ENCODE data around the gene STAP2. TPM values are rescaled to one million over a fixed set of nuclear protein-coding genes. Genes with fewer than 3 reads are reported as not detected.

The STAP2 gene
- total and polyA plus RNA-seq, 10 of the 15 experiments (the other 5 are each of a cell fraction or from before 2014, with no cell fraction given) = 0.84 to 22.4 (median 15.2) TPM

- TF ChIP-seq RAD21 (IDR thresholded peaks at IDR 0.05; ENCODE audit: insufficient read depth, low read depth, low read length) (no peak), SIN3A (IDR thresholded peaks at IDR 0.05; ENCODE audit: low read depth, low read length) (no peak), NR2C1 (IDR thresholded peaks at IDR 0.05) (no peak), KLF5 (IDR thresholded peaks at IDR 0.05; ENCODE audit: partially characterized antibody) (no peak), TBL1XR1 (IDR thresholded peaks at IDR 0.05; ENCODE audit: low read depth, low read length) (no peak), ZBED1 (IDR thresholded peaks at IDR 0.05; ENCODE audit: borderline replicate concordance) (no peak)
- TF ChIP-seq, protein P1, sequence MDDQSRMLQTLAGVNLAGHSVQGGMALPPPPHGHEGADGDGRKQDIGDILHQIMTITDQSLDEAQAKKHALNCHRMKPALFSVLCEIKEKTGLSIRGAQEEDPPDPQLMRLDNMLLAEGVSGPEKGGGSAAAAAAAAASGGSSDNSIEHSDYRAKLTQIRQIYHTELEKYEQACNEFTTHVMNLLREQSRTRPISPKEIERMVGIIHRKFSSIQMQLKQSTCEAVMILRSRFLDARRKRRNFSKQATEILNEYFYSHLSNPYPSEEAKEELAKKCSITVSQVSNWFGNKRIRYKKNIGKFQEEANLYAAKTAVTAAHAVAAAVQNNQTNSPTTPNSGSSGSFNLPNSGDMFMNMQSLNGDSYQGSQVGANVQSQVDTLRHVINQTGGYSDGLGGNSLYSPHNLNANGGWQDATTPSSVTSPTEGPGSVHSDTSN (IDR thresholded peaks at IDR 0.05; ENCODE audit: insufficient replicate concordance, low read depth, low read length) = no peak
These were observed 14.9 kb downstream of the STAP2 start (continued) for GRCh38 chr19:4323692-4324091.

- BruUV-seq (replicated peaks) = no TSS peak
- no peak overlapping the region for H3K4me3 ChIP-seq
- no peaks in the 10 kb centered on the region for H3K79me2 ChIP-seq (ENCODE audit: control insufficient read depth, insufficient read depth, low read length)
- CTCF ChIA-PET = interaction anchor here (0.8 to 1.6 kb wide), 3 partner anchors 9 to 53 kb away, joined by 3 to 5 read pairs (median 3); no protein-coding TSS in a partner anchor
- 72% methylated on average over 35 of the region's 37 CpGs for WGBS (ENCODE audit: insufficient coverage, insufficient replicate concordance, low lambda C conversion rate, missing lambda C conversion rate)
- H3K36me3 ChIP-seq (ENCODE audit: control insufficient read depth in 2 of 2, insufficient read depth in 2 of 2, low read length in 1 of 2) = no peaks in the 10 kb centered on the region
- DNase-seq (ENCODE audit: low read depth, low spot score) = no peak
- TF ChIP-seq, protein P2, sequence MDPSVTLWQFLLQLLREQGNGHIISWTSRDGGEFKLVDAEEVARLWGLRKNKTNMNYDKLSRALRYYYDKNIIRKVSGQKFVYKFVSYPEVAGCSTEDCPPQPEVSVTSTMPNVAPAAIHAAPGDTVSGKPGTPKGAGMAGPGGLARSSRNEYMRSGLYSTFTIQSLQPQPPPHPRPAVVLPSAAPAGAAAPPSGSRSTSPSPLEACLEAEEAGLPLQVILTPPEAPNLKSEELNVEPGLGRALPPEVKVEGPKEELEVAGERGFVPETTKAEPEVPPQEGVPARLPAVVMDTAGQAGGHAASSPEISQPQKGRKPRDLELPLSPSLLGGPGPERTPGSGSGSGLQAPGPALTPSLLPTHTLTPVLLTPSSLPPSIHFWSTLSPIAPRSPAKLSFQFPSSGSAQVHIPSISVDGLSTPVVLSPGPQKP (IDR thresholded peaks at IDR 0.05; ENCODE audit: low read depth, low read length) = no peak
- TF ChIP-seq FOXM1 (IDR thresholded peaks at IDR 0.05; ENCODE audit: low read depth, low read length) = no peak
- SMC1A ChIA-PET (ENCODE audit: uncharacterized antibody, unreplicated experiment) = no interaction called here
- peaks cover 8% of the 10 kb centered on the region; the same call in 1 of the 2 replicates for H3K4me1 ChIP-seq (ENCODE audit: control insufficient read depth, insufficient read depth, low read length)
- FAIRE-seq = no peak
- H3K27me3 ChIP-seq (replicated peaks in 1 of 2; ENCODE audit: control insufficient read depth in 2 of 2, insufficient read depth in 2 of 2, low read length in 1 of 2) = no peaks in the 10 kb centered on the region
- no peak overlapping the region for H3K9ac ChIP-seq (ENCODE audit: control insufficient read depth, insufficient read depth, low read length)
- ATAC-seq = no peak
- no peak overlapping the region for H2AFZ ChIP-seq (ENCODE audit: control insufficient read depth, low read depth, low read length)
- in situ Hi-C loops (cut with MboI) (no loop called here), intact Hi-C loops (cut with micrococcal nuclease; ENCODE audit: unreplicated experiment) (no loop called here)
- RAD21 ChIA-PET (ENCODE audit: unreplicated experiment) = no interaction called here
- POLR2A ChIA-PET = no interaction called here
- no peak overlapping the region for H3K27ac ChIP-seq (ENCODE audit: control insufficient read depth, insufficient read depth)
- H4K20me1 ChIP-seq (ENCODE audit: control insufficient read depth, insufficient read depth) = no peaks in the 10 kb centered on the region
- no peak overlapping the region for H3K4me2 ChIP-seq (ENCODE audit: control insufficient read depth, insufficient read depth)
- H3K9me3 ChIP-seq (replicated peaks; ENCODE audit: control insufficient read depth, insufficient read depth, low read length) = no peaks in the 10 kb centered on the region; the same call in 1 of the 3 replicates
These were observed 15.5 kb downstream of the STAP2 start for GRCh38 chr19:4322942-4323665.

All from GM12878 (cell line).